Measurements from ENCODE around the gene HERPUD2.
A peak's percentile ranks its signal among the peaks of the same experiment; 100 is the strongest.
"Not testable (repeated sequence)": the region's sequence is repeated elsewhere in the genome, so short reads cannot be mapped to it uniquely, and the experiment has no call there.

HERPUD2 gene

GRCh38 chr7:35712563-35713226 is 17.8 kb upstream of the HERPUD2 start:
- DNase-seq: no peak

- DNase-seq: no peak
Observed at GRCh38 chr7:35707422-35707821, 12.5 kb upstream of the HERPUD2 start.

- DNase-seq: no peak
Observed at GRCh38 chr7:35705932-35706461, 11.1 kb upstream of the HERPUD2 start.

GRCh38 chr7:35704261-35704660 is 9.3 kb upstream of the HERPUD2 start:
- no peak for DNase-seq

- no peak for DNase-seq
Observed at GRCh38 chr7:35702541-35702940, 7.6 kb upstream of the HERPUD2 start.

- DNase-seq: no peak
Observed at GRCh38 chr7:35701287-35701900, 6.5 kb upstream of the HERPUD2 start.

- no peak for DNase-seq
Observed at GRCh38 chr7:35700865-35701264, 5.9 kb upstream of the HERPUD2 start.

- no peak for DNase-seq
Observed at GRCh38 chr7:35700333-35700732, 5.4 kb upstream of the HERPUD2 start.

- no peak for DNase-seq
Observed at GRCh38 chr7:35699796-35700305, 4.9 kb upstream of the HERPUD2 start.

- not testable (repeated sequence) for DNase-seq
Observed at GRCh38 chr7:35698382-35698781, 3.4 kb upstream of the HERPUD2 start.

- DNase-seq: no peak
Observed at GRCh38 chr7:35697414-35698175, 2.7 kb upstream of the HERPUD2 start.

GRCh38 chr7:35695987-35696386 is 1.1 kb upstream of the HERPUD2 start:
- no peak for DNase-seq

- no peak for DNase-seq
Observed at GRCh38 chr7:35695473-35695850, 527 bp upstream of the HERPUD2 start.

GRCh38 chr7:35694161-35694783 is 663 bp downstream of the HERPUD2 start:
- peak in 1 of 14 donors; percentile 30 for DNase-seq

- DNase-seq: no peak
Observed at GRCh38 chr7:35691827-35692307, 3.1 kb downstream of the HERPUD2 start.

- DNase-seq: no peak
Observed at GRCh38 chr7:35691366-35691765, 3.6 kb downstream of the HERPUD2 start.

GRCh38 chr7:35690614-35691013 is 4.3 kb downstream of the HERPUD2 start:
- not testable (repeated sequence) for DNase-seq

- no peak for DNase-seq
Observed at GRCh38 chr7:35685781-35686180, 9.2 kb downstream of the HERPUD2 start.

GRCh38 chr7:35681231-35682029 is 13.5 kb downstream of the HERPUD2 start:
- DNase-seq: no peak

GRCh38 chr7:35680403-35681013 is 14.4 kb downstream of the HERPUD2 start:
- DNase-seq: no peak

All from C1 segment of cervical spinal cord (tissue), 14 donors.